ENCODE results near the gene GINS1. TPM values are rescaled to one million over a fixed set of nuclear protein-coding genes. Genes with fewer than 3 reads are reported as not detected.

GINS1 gene
- total and polyA plus RNA-seq, 2 donors (not counting 1 experiment from before 2014, with no cell fraction given): 0.61 to 2.0 TPM

GRCh38 chr20:25364180-25364788 lies 43.2 kb upstream of the GINS1 start:
- H3K79me2 ChIP-seq (ENCODE audit: control insufficient read depth, insufficient read depth, low read length): peaks cover 16% of the 10 kb centered on the region
- Mint-ChIP-seq H3K27me3 (no peaks in the 10 kb centered on the region), H3K4me1 (peaks cover 16% of the 10 kb centered on the region), H3K4me3 (no peak overlapping the region), H3K27ac (no peak overlapping the region), H3K9me3 (ENCODE audit: insufficient read depth) (peaks cover 4% of the 10 kb centered on the region)
- H3K27ac ChIP-seq (ENCODE audit: low read length in 2 of 2): no peak overlapping the region
- TF ChIP-seq, protein P1, sequence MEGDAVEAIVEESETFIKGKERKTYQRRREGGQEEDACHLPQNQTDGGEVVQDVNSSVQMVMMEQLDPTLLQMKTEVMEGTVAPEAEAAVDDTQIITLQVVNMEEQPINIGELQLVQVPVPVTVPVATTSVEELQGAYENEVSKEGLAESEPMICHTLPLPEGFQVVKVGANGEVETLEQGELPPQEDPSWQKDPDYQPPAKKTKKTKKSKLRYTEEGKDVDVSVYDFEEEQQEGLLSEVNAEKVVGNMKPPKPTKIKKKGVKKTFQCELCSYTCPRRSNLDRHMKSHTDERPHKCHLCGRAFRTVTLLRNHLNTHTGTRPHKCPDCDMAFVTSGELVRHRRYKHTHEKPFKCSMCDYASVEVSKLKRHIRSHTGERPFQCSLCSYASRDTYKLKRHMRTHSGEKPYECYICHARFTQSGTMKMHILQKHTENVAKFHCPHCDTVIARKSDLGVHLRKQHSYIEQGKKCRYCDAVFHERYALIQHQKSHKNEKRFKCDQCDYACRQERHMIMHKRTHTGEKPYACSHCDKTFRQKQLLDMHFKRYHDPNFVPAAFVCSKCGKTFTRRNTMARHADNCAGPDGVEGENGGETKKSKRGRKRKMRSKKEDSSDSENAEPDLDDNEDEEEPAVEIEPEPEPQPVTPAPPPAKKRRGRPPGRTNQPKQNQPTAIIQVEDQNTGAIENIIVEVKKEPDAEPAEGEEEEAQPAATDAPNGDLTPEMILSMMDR (IDR thresholded peaks at IDR 0.05): no peak
- TF ChIP-seq EZH2 (IDR thresholded peaks at IDR 0.05; ENCODE audit: borderline replicate concordance, insufficient read depth, low read depth, low read length, poor library complexity, severe bottlenecking): no peak
- intact Hi-C loops (cut with micrococcal nuclease): no loop called here
- H3K4me1 ChIP-seq (ENCODE audit: control insufficient read depth in 2 of 2, insufficient read depth in 2 of 2, low read length in 2 of 2): peaks cover 9 to 10% of the 10 kb centered on the region in 2 donors
- ChIA-PET CTCF (no interaction called here), POLR2A (no interaction called here)
- DNase-seq (no peak), ATAC-seq (ENCODE audit: low read depth) (no peak)
- no CpG with 5 or more reads among the region's 3 CpGs for WGBS (ENCODE audit: insufficient coverage)
- no peaks in the 10 kb centered on the region for H3K36me3 ChIP-seq (replicated peaks in 1 of 2; ENCODE audit: control extremely low read depth in 1 of 2, control insufficient read depth in 1 of 2, extremely low read depth in 1 of 2, insufficient read depth in 2 of 2, low read length in 1 of 2)
- no peak overlapping the region for H2AFZ ChIP-seq (ENCODE audit: insufficient read depth, low read depth, low read length, poor library complexity, severe bottlenecking)
- no peak overlapping the region for H3K4me3 ChIP-seq (ENCODE audit: control extremely low read depth in 1 of 5, extremely low read depth in 1 of 5, insufficient read depth in 1 of 5, low read depth in 2 of 5, low read length in 4 of 5)
- peaks cover 0 to 3% (median 0%) of the 10 kb centered on the region in 3 donors for H3K9me3 ChIP-seq (ENCODE audit: control extremely low read depth in 1 of 3, control insufficient read depth in 2 of 3, insufficient read depth in 1 of 3, low read length in 2 of 3)
- no peak overlapping the region for H3K4me2 ChIP-seq (replicated peaks; ENCODE audit: low read depth, low read length, poor library complexity, severe bottlenecking)
- H3K9ac ChIP-seq (ENCODE audit: low read length): no peak overlapping the region
- no peaks in the 10 kb centered on the region for H4K20me1 ChIP-seq (ENCODE audit: control insufficient read depth, insufficient read depth, low read length, poor library complexity, severe bottlenecking)
- H3K27me3 ChIP-seq (replicated peaks in 1 of 4; ENCODE audit: control extremely low read depth in 1 of 4, control insufficient read depth in 3 of 4, insufficient read depth in 4 of 4, low read length in 3 of 4): no peaks in the 10 kb centered on the region

- CTCF ChIA-PET: no interaction called here
- POLR2A ChIA-PET: interaction anchor here (0.6 kb wide), 1 partner anchor 133 kb away, joined by 5 read pairs; no protein-coding TSS in a partner anchor
- peaks cover 0 to 3% (median 0%) of the 10 kb centered on the region in 3 donors for H3K9me3 ChIP-seq (ENCODE audit: control extremely low read depth in 1 of 3, control insufficient read depth in 2 of 3, insufficient read depth in 1 of 3, low read length in 2 of 3)
- no peak overlapping the region for H2AFZ ChIP-seq (ENCODE audit: insufficient read depth, low read depth, low read length, poor library complexity, severe bottlenecking)
- H3K4me1 Mint-ChIP-seq: peaks cover 16% of the 10 kb centered on the region
- no peaks in the 10 kb centered on the region for H3K27me3 ChIP-seq (replicated peaks in 1 of 4; ENCODE audit: control extremely low read depth in 1 of 4, control insufficient read depth in 3 of 4, insufficient read depth in 4 of 4, low read length in 3 of 4)
- no CpG with 5 or more reads among the region's 2 CpGs for WGBS (ENCODE audit: insufficient coverage)
- no peaks in the 10 kb centered on the region for H3K27me3 Mint-ChIP-seq
- intact Hi-C loops (cut with micrococcal nuclease): no loop called here
- no peak overlapping the region for H3K4me3 ChIP-seq (ENCODE audit: control extremely low read depth in 1 of 5, extremely low read depth in 1 of 5, insufficient read depth in 1 of 5, low read depth in 2 of 5, low read length in 4 of 5)
- no peak for DNase-seq
- no peak overlapping the region for H3K27ac Mint-ChIP-seq
- H3K27ac ChIP-seq (ENCODE audit: low read length in 2 of 2): no peak overlapping the region
- H3K36me3 ChIP-seq (replicated peaks in 1 of 2; ENCODE audit: control extremely low read depth in 1 of 2, control insufficient read depth in 1 of 2, extremely low read depth in 1 of 2, insufficient read depth in 2 of 2, low read length in 1 of 2): no peaks in the 10 kb centered on the region
- peaks cover 9 to 10% of the 10 kb centered on the region in 2 donors for H3K4me1 ChIP-seq (ENCODE audit: control insufficient read depth in 2 of 2, insufficient read depth in 2 of 2, low read length in 2 of 2)
- no peaks in the 10 kb centered on the region for H4K20me1 ChIP-seq (ENCODE audit: control insufficient read depth, insufficient read depth, low read length, poor library complexity, severe bottlenecking)
- TF ChIP-seq EZH2 (IDR thresholded peaks at IDR 0.05; ENCODE audit: borderline replicate concordance, insufficient read depth, low read depth, low read length, poor library complexity, severe bottlenecking): no peak
- TF ChIP-seq, protein P1 (IDR thresholded peaks at IDR 0.05): no peak
- ATAC-seq (ENCODE audit: low read depth): no peak
- H3K9ac ChIP-seq (ENCODE audit: low read length): no peak overlapping the region
- peaks cover 4% of the 10 kb centered on the region for H3K9me3 Mint-ChIP-seq (ENCODE audit: insufficient read depth)
- no peak overlapping the region for H3K4me2 ChIP-seq (replicated peaks; ENCODE audit: low read depth, low read length, poor library complexity, severe bottlenecking)
- peaks cover 17% of the 10 kb centered on the region for H3K79me2 ChIP-seq (ENCODE audit: control insufficient read depth, insufficient read depth, low read length)
- no peak overlapping the region for H3K4me3 Mint-ChIP-seq
These were observed 42.4 kb upstream of the GINS1 start for GRCh38 chr20:25364879-25365699.

Measured in B cell (primary cell).